ENCODE results near the gene C6orf118.

C6orf118 gene

GRCh38 chr6:165308926-165309731 is at the start of gene C6orf118:
Gene C6orf118, minus strand, starts transcription at chr6:165309605. Its CDS starts 19 bp downstream, at chr6:165309586.
- DNase-seq (ENCODE audit: low read depth in 2 of 2): no peak

- no peak for DNase-seq (ENCODE audit: low read depth in 2 of 2)
These were observed 36.3 kb upstream of the C6orf118 start for GRCh38 chr6:165345700-165346099.

DNA sequence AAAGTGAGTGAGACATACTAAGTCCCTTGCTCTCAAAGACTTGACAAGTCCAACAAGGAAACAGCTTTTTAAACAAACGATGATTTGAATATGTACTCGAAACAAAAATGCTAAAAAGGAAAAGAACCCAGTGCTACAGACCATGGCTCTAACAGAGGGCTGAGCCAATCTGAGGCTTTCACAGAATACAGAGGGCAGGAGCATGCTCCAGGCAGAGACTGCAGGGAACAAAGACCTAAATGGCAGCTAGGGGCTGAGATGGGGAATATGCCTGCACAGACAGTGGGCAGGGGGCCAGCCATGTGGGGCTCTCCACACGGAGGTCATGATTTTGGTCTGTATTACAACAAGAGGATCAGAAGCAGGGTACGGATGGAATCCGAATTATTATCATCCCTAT is 31.1 kb upstream of the C6orf118 start:
- DNase-seq (ENCODE audit: low read depth in 2 of 2): no peak

GRCh38 chr6:165325609-165326008 is 16.2 kb upstream of the C6orf118 start:
- no peak for DNase-seq (ENCODE audit: low read depth in 2 of 2)

DNA sequence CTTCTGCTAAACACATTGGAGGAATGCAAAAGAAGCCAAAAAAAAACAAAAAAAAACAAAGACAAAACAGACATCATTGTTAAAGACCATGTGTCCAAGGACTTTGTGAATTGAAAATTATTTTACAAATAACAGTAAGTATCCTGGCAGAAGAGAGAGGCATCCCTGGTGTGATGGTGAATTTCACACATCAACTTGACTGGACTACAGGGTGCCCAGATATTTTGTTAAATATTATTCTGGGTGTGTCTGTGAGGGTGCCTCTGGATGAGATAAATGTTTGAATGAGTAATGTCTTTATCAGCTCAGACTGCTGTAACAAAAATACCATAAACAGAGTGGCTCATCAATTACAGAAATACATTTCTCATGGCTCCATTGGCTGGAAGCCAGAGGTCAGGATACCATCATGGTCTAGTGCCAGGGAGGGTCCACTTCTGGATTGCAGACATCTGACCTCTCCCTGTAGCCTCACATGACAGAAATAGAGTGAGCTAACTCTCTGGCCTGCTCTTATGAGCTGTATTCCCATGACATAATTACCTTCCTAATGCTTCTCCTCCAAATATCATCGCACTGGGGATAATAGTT is 12.2 kb upstream of the C6orf118 start:
- DNase-seq (ENCODE audit: low read depth in 2 of 2): no peak

DNA sequence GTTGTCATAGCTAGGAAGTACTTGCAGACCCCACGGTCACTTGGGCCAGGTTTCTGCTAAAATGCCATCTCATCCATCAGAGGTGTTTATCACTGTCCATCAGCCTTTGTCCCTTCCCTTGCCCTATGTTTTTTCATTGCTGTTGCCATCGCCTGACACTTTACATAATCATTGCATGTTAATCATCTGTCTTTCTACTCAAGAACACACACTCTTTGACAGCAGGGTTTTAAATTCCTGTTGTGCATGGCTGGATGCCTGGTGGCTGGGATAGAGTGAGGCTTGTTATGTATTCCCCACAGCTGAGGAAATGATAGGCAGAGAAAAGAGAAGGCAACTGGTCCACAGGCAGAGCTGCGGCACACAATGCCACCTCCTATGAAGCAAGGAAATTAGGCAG is 11.7 kb upstream of the C6orf118 start:
- no peak for DNase-seq (ENCODE audit: low read depth in 2 of 2)

DNA sequence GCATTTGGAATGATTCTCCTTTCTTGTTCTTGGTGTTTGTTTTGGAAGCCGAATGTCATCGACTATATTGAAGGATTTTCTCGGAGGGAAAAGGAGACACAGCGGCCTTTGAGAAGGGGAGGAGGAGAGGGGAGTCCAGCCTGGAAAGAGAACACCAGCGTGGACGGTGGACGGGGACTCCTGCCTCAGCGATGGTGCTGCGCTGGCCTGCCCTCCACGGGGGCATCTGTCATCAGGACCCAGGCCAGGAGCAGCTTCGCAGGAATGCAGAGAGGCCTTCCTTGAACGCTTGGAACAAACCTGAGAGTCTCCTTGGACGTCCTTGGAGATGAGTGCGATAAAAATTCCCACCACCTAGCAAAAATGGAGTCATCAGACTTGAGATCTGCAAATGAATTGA is 8.3 kb upstream of the C6orf118 start:
- DNase-seq (ENCODE audit: low read depth in 2 of 2): no peak

DNA sequence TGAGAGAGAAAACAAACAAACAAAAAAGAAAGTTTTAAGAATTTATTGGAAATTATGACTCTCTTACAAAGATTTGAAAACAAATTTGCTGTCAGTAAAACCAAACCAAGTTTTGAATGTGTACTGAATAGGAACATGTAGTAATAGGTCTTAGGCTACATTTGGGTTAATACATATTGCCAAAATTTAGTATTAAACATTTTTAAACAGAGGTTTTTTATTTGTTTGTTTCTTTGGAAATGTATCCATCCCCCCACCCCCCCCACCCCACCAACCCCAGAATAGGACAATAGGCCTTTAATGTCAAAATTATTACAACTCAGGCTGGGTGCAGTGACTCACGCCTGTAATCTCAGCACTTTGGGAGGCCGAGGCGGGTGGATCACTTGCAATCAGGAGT is 2.5 kb downstream of the C6orf118 start:
- no peak for DNase-seq (ENCODE audit: low read depth in 2 of 2)

- DNase-seq (ENCODE audit: low read depth in 2 of 2): no peak
These were observed 7.8 kb downstream of the C6orf118 start for GRCh38 chr6:165301372-165302246.

DNA sequence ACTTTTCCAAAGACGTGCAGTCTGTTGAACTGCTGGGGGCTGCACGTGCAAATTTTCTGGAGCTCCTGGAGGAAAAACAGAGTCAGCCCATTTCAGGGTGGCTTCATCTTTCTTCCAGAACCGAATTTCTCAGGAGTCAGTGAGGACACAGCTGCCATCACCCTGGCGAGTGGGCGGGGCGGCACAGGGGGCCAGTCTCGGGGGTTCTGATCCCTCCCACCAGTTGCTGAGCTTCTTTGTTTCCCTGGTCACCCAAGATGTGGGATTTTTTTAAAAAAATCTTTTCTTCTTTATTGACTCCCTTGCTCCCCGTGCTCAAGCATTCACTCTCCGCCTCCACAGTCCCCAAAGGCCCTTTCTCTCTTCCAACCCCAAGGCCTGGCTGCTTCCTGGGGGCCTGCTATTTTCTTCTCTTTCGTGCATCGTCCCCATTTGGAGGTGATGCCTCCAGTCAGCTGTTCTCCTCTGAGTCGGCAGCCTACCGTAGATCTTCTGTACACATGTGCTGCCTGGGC is 8.9 kb downstream of the C6orf118 start:
- no peak for DNase-seq (ENCODE audit: low read depth in 2 of 2)

DNA sequence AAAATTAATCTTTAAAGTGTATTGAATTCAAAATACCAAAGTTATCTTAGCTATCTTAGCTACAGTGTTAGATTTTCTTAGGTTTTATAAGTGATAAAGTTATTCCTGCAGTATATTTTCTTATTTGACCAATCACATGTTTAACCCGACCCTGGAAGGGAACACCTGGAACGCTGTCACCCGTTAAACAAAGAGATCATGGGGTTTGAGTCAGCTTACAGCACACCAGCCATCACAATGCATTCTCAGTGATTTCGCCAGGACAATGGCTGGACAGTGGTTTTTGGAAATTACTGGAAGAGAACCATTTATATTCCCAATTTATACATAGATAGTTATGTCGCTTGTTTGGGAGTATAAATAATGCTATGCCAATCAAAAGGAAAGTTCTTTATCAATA is 10.5 kb downstream of the C6orf118 start:
- DNase-seq (ENCODE audit: low read depth in 2 of 2): no peak

DNA sequence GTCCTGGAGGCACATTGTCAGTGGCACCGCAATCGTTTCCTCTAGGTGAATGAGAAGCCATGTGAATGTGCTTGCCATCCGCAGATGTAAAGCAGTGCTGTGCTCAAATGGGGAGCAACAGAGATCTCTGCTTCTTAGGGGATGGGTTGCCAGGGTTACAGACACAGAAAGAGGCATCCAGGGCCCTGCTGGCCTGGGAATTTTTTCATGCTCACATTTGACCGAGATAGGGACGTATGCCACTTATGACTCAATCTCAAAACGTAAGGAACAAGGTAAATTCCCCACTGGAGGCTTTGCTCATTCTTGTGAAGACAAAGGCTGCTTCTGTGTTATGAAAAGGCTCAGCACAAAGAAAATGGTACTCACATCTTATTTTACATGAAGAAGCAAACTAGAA is 11.0 kb downstream of the C6orf118 start:
- no peak for DNase-seq (ENCODE audit: low read depth in 2 of 2)

- DNase-seq (ENCODE audit: low read depth in 2 of 2): no peak
These were observed 16.7 kb downstream of the C6orf118 start for GRCh38 chr6:165292657-165293056.

DNA sequence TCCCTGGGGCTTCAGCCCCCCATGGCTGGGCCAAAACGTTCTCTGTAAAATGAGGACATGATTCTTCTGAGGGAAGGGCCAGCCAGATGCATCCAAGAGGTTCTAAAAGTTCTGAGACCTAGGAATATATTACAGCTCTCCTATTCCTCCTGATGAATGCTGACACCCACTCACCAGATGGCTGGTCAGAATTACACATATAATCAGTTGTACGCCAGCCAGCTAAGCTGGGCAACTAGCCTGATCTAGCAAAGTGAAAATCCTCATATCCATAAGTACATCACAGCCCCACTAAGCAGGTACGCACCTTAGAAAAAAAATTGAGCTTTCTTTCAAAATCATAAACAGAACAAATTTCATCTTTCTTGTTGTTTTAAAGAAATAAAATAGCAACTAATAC is 34.8 kb downstream of the C6orf118 start:
- DNase-seq (ENCODE audit: low read depth in 2 of 2): no peak

DNA sequence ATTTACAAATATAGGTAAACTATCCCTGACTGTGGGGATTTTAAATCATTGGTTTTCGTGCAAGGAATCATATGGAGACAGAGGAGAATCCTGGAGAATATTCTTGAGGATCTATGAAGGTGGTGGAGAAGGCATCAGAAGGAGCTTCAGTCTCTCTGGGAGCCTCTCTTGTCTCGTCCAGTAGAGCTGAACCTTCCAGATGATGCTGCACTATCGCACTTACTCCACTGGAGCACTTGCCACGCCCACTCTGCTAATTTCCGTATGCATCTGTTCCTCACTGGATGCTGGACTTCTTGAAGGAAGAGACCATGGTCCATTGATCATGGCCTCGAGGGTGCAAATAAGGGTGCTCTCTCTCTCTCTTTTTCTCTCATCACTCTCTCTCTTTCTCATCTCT is 36.8 kb downstream of the C6orf118 start:
- DNase-seq (ENCODE audit: low read depth in 2 of 2): no peak

DNA sequence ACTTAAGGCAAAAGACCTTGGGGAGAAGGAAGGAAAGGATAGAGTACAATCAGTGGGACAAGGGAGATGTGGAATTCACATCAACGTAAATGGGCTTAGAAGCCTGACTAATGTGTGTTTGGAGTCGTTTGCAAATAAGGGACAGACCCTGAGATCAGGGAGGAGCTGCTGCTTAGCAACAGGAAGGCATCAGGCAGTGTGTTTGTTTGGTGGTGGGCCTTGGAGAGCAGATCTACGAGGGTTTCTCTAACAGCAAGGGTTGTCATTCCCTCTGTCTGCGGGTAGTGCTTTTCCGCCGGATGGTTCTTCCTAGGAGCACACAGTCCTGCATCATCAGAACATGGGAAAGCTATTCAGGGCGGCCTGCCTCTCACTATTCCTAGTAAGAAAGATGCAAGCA is 40.4 kb downstream of the C6orf118 start:
- no peak for DNase-seq (ENCODE audit: low read depth in 2 of 2)

GRCh38 chr6:165266621-165267020 is 42.8 kb downstream of the C6orf118 start:
- DNase-seq (ENCODE audit: low read depth in 2 of 2): no peak

DNA sequence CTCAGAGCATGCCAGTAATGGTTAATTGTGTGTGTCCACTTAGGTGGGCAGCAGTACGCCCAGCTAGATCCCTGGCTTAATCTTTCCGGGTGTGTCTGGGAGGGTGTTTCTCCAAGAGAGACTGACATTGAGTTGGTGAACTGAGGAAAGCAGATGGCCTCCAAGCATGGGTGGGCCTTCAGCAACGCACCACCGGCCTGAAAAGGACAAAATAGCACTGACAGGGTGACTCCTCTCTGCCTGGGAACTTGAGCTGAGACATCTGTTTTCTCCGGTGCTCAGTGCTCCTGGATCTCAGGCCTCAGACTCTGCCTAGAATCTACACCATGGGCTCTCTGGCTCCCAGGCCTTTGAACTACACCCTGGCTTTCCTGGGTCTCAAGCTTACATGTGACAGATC is 43.2 kb downstream of the C6orf118 start:
- DNase-seq (ENCODE audit: low read depth in 2 of 2): no peak

GRCh38 chr6:165260462-165260861 is 48.9 kb downstream of the C6orf118 start:
- no peak for DNase-seq (ENCODE audit: low read depth in 2 of 2)

GRCh38 chr6:165249808-165250207 is 59.6 kb downstream of the C6orf118 start:
- DNase-seq (ENCODE audit: low read depth in 2 of 2): no peak

DNA sequence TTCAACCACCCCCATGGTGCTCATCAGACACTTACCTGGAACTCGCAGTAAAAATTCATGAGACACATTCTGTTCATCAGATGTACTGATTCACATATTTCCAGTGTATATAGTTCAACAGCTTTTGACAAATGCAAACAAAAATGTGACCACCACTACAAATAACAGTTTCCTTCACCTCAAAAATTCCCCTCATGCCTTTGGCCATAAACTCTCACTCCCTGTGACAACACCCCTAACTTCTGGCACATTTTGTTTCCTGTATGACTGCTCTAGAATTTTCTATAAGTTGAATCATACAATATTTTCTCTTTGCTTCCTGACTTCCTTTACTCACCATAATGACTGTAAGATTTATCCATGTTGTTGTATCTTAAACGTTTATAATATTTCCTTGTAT is 63.7 kb downstream of the C6orf118 start:
- DNase-seq (ENCODE audit: low read depth in 2 of 2): no peak

DNA sequence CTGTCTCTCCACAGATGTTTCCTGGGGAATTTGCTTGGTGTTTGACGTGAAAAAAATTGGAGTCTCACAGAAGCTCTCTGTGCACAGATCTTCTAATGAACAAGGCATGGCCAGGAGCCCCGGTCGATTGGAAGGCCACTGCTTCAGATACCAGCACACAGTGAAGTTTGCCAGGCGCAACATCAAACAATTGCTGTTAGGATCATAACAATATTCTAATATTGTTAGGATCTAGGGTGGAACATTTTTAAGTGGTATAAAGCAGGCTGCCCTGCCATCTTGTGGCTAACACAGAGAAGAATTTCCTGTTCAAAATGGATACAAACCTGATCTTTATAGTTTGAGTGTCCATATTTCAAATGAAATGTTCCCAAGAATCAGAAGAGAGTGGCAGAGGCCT is 64.1 kb downstream of the C6orf118 start:
- no peak for DNase-seq (ENCODE audit: low read depth in 2 of 2)

All from stimulated activated CD8-positive, alpha-beta memory T cell treated with anti-CD3 and anti-CD28 coated beads, Interleukin-7, amount 100 ng/mL, for 4 hours (primary cell).